LNCAP (cell line): Measurements from ENCODE around the gene LRRC26.

Source experiments
- CTCF ChIP-seq: fragments of 450-650 bp; IDR thresholded peaks from 2 replicates; pipeline ENCODE4 v1.5.1; 2017; ENCODE audit warnings: mild to moderate bottlenecking

Gene LRRC26

GRCh38 chr9:137202966-137203365 lies 33.1 kb upstream of the LRRC26 start:
- TF ChIP-seq CTCF = no peak

- no peak for TF ChIP-seq CTCF
These were observed 31.5 kb upstream of the LRRC26 start for GRCh38 chr9:137201205-137201868.

- TF ChIP-seq CTCF = no peak
These were observed 30.7 kb upstream of the LRRC26 start, which contains the start of gene TPRN for GRCh38 chr9:137200311-137201204. Gene TPRN (minus strand): TSS chr9:137200741. CDS start chr9:137200711, 30 bp downstream.

GRCh38 chr9:137199411-137200121 lies 29.7 kb upstream of the LRRC26 start:
- TF ChIP-seq CTCF = no peak

GRCh38 chr9:137198902-137199283 lies 29.0 kb upstream of the LRRC26 start:
- no peak for TF ChIP-seq CTCF

GRCh38 chr9:137198051-137198901 lies 28.4 kb upstream of the LRRC26 start:
- no peak for TF ChIP-seq CTCF
